OCI-LY1 (cell line): ENCODE measurements around the gene TOX2.

Source experiments
- H2AFZ ChIP-seq: fragments of 200-600 bp; sonication (generic), shearing (Covaris generic); 2 replicates; pipeline ENCODE4 v1.6.0; 2014; ENCODE audit warnings: antibody characterized with exemption, mild to moderate bottlenecking, low read length
- H3F3A ChIP-seq: fragments of 200-600 bp; sonication (generic), shearing (Covaris generic); 2 replicates; pipeline ENCODE4 v1.6.0; 2014; ENCODE audit warnings: mild to moderate bottlenecking, antibody characterized with exemption, low read length, moderate library complexity; ENCODE audit not compliant: insufficient read depth
- H3K27ac ChIP-seq: fragments of 200-600 bp; sonication (generic); 2 replicates; pipeline ENCODE4 v1.5.1; 2014; ENCODE audit warnings: low read length, mixed run types, mild to moderate bottlenecking, low read depth; ENCODE audit not compliant: poor library complexity, severe bottlenecking
- H3K27me3 ChIP-seq: fragments of 200-600 bp; sonication (generic); 2 replicates; pipeline ENCODE4 v1.6.0; 2014; ENCODE audit warnings: antibody characterized with exemption, mild to moderate bottlenecking, low read length, moderate library complexity; ENCODE audit not compliant: insufficient read depth
- H3K36me3 ChIP-seq: fragments of 200-600 bp; sonication (generic); 2 replicates; pipeline ENCODE4 v1.6.1; 2014; ENCODE audit warnings: mild to moderate bottlenecking, antibody characterized with exemption, low read length, moderate library complexity, mixed read lengths; ENCODE audit not compliant: insufficient read depth
- H3K4me1 ChIP-seq: fragments of 200-600 bp; sonication (generic); 2 replicates; pipeline ENCODE4 v1.5.1; 2014; ENCODE audit warnings: mild to moderate bottlenecking, low read length, moderate library complexity; ENCODE audit not compliant: insufficient read depth, severe bottlenecking
- H3K4me2 ChIP-seq: fragments of 200-600 bp; sonication (generic), shearing (Covaris generic); 2 replicates; pipeline ENCODE4 v1.6.1; 2014; ENCODE audit warnings: low read length
- H3K4me3 ChIP-seq: fragments of 200-600 bp; sonication (generic); 2 replicates; pipeline ENCODE4 v1.5.1; 2014; ENCODE audit warnings: low read length, low read depth, mild to moderate bottlenecking, mixed read lengths; ENCODE audit not compliant: poor library complexity, severe bottlenecking
- H3K79me2 ChIP-seq: fragments of 200-600 bp; shearing (Covaris generic); 2 replicates; pipeline ENCODE4 v1.6.1; 2016; ENCODE audit warnings: mixed run types, low read length, mixed read lengths; ENCODE audit not compliant: insufficient read depth
- H3K9ac ChIP-seq: fragments of 200-600 bp; sonication (generic), shearing (Covaris generic); 2 replicates; pipeline ENCODE4 v1.6.1; 2014; ENCODE audit warnings: mild to moderate bottlenecking, low read length, mixed read lengths
- H3K9me2 ChIP-seq: fragments of 200-600 bp; sonication (generic), shearing (Covaris generic); 2 replicates; pipeline ENCODE4 v1.6.1; 2014; ENCODE audit warnings: low read depth, mild to moderate bottlenecking, low read length, mixed read lengths
- H3K9me3 ChIP-seq: fragments of 200-600 bp; shearing (Covaris generic); 2 replicates; pipeline ENCODE4 v1.6.1; 2014; ENCODE audit warnings: low read length, mixed read lengths
- H4K20me1 ChIP-seq: fragments of 200-600 bp; sonication (generic), shearing (Covaris generic); 2 replicates; pipeline ENCODE4 v1.6.0; 2016; ENCODE audit warnings: mild to moderate bottlenecking, low read length; ENCODE audit not compliant: insufficient read depth
- CTCF ChIP-seq: fragments of 200-600 bp; sonication (generic), shearing (Covaris generic); IDR thresholded peaks from 2 replicates; pipeline ENCODE4 v1.5.1; 2017; ENCODE audit warnings: mild to moderate bottlenecking, antibody characterized with exemption, low read length, moderate library complexity, mixed read lengths
- EZH2 ChIP-seq: fragments of 200-600 bp; sonication (generic), shearing (Covaris generic); IDR thresholded peaks from 2 replicates; pipeline ENCODE4 v1.8.0; 2017; ENCODE audit warnings: borderline replicate concordance, mixed run types, mild to moderate bottlenecking, antibody characterized with exemption, low read length, moderate library complexity, mixed read lengths

The TOX2 gene

GRCh38 chr20:44087857-44088120, 173.1 kb downstream of the TOX2 start:
- Histone ChIP-seq H4K20me1 (no peaks in the 10 kb centered on the region), H3K79me2 (no peaks in the 10 kb centered on the region), H3K27me3 (no peaks in the 10 kb centered on the region), H2AFZ (no peak overlapping the region), H3K4me3 (no peak overlapping the region), H3K9me3 (no peaks in the 10 kb centered on the region), H3K9ac (no peak overlapping the region), H3K4me2 (no peak overlapping the region), H3F3A (no peaks in the 10 kb centered on the region), H3K9me2 (no peaks in the 10 kb centered on the region), H3K36me3 (no peaks in the 10 kb centered on the region), H3K4me1 (peaks cover 39% of the 10 kb centered on the region), H3K27ac (no peak overlapping the region)
- TF ChIP-seq EZH2 (no peak), CTCF (no peak)

- Histone ChIP-seq H3K9me3 (no peaks in the 10 kb centered on the region), H3K4me1 (peaks cover 41% of the 10 kb centered on the region), H3K36me3 (no peaks in the 10 kb centered on the region), H2AFZ (no peak overlapping the region; the same call in 1 of the 2 replicates), H3K9ac (no peak overlapping the region), H3K27me3 (no peaks in the 10 kb centered on the region), H3F3A (no peaks in the 10 kb centered on the region), H3K9me2 (no peaks in the 10 kb centered on the region), H3K4me2 (peak overlapping the region; percentile 38), H3K4me3 (peak overlapping the region; percentile 29), H3K27ac (no peak overlapping the region), H3K79me2 (no peaks in the 10 kb centered on the region), H4K20me1 (no peaks in the 10 kb centered on the region)
- TF ChIP-seq EZH2 (no peak), CTCF (no peak)
Observed at GRCh38 chr20:44089987-44090674, 175.5 kb downstream of the TOX2 start.

GRCh38 chr20:44091026-44091425, 176.4 kb downstream of the TOX2 start:
- H2AFZ ChIP-seq, result no peak overlapping the region

More at GRCh38 chr20:44091026-44091425, 176.4 kb downstream of the TOX2 start:
- no peaks in the 10 kb centered on the region for H3F3A ChIP-seq
- no peaks in the 10 kb centered on the region for H4K20me1 ChIP-seq
- no peaks in the 10 kb centered on the region for H3K27me3 ChIP-seq
- H3K9me3 ChIP-seq, result no peaks in the 10 kb centered on the region
- no peaks in the 10 kb centered on the region for H3K9me2 ChIP-seq
- TF ChIP-seq EZH2 (no peak), CTCF (no peak)
- peaks cover 37% of the 10 kb centered on the region for H3K4me1 ChIP-seq
- no peak overlapping the region for H3K4me3 ChIP-seq
- H3K27ac ChIP-seq, result no peak overlapping the region
- no peaks in the 10 kb centered on the region for H3K36me3 ChIP-seq
- no peaks in the 10 kb centered on the region for H3K79me2 ChIP-seq
- no peak overlapping the region for H3K4me2 ChIP-seq
- no peak overlapping the region for H3K9ac ChIP-seq
